Spleen (tissue), 7 donors: ENCODE results near the gene AKR1E2.

Experiments used
- POLR2A ChIP-seq, 3 donors: fragments of 450-650 bp; IDR thresholded peaks; one replicate each; pipeline ENCODE4 v1.5.1; 2017; ENCODE audit warnings: antibody characterized with exemption in 3 of 3, mild to moderate bottlenecking in 1 of 3
- POLR2AphosphoS5 ChIP-seq, 3 donors: sonication (generic); formaldehyde crosslinking; IDR thresholded peaks; one replicate each; pipeline ENCODE4 v1.5.1; 2017; ENCODE audit warnings: antibody characterized with exemption in 3 of 3
- TF ChIP-seq, protein P1 (sequence below), 11 experiments: fragments of 200-600 bp in 7 of 11; fragments of 450-650 bp in 4 of 11; sonication (generic) in 4 of 11; IDR thresholded peaks in 8 of 11; conservative IDR thresholded peaks in 3 of 11; 1 replicate in 7 of 11; 2 replicates in 4 of 11; pipeline versions ENCODE4 v1.4.0 to v1.8.0; 2016 to 2021; ENCODE audit warnings: antibody characterized with exemption in 11 of 11, inconsistent platforms in 4 of 11, mild to moderate bottlenecking in 1 of 11
- donor health status: DM: no; HTN: no; CAD: no; lungs with moderate emphysema.
- donor health status: DM: no; HTN: no; CAD: no.
- donor health status: DM: no; HTN: no; CAD: no.

DNA sequence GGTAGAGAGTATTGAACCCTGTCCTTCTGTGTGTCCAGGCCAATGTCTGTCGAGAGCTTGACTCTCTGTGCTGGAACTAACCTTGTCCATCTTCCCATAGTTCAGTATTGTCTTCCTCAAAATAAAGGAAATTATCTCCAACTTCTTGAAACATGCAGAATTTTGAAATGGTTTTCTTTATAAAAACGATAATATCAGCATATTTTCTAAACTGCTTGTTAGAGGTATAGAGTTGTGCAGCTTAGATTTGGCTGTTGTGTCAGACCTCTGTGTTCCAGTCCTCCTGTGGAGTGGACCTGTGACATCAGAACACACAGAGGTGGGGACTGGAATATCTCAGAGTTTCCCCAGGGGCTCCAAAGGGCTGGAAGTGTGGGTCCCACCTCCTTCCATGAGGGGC lies 22.2 kb upstream of the AKR1E2 start:
- TF ChIP-seq, protein P1, sequence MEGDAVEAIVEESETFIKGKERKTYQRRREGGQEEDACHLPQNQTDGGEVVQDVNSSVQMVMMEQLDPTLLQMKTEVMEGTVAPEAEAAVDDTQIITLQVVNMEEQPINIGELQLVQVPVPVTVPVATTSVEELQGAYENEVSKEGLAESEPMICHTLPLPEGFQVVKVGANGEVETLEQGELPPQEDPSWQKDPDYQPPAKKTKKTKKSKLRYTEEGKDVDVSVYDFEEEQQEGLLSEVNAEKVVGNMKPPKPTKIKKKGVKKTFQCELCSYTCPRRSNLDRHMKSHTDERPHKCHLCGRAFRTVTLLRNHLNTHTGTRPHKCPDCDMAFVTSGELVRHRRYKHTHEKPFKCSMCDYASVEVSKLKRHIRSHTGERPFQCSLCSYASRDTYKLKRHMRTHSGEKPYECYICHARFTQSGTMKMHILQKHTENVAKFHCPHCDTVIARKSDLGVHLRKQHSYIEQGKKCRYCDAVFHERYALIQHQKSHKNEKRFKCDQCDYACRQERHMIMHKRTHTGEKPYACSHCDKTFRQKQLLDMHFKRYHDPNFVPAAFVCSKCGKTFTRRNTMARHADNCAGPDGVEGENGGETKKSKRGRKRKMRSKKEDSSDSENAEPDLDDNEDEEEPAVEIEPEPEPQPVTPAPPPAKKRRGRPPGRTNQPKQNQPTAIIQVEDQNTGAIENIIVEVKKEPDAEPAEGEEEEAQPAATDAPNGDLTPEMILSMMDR (IDR thresholded peaks at IDR 0.05 in 8 of 11, conservative IDR thresholded peaks at IDR 0.05 in 3 of 11) = no peak
- no peak for TF ChIP-seq POLR2A (IDR thresholded peaks at IDR 0.05)
- TF ChIP-seq POLR2AphosphoS5 (IDR thresholded peaks at IDR 0.05) = no peak
